NCI-H748 (cell line): ENCODE results near the gene INAVA.
"Not testable (repeated sequence)": the region's sequence is repeated elsewhere in the genome, so short reads cannot be mapped to it uniquely, and the experiment has no call there.

Source experiments
- DNase-seq: peaks from one replicate; lab custom pipeline; 2025; ENCODE audit not compliant: unreplicated experiment; lab: John Stamatoyannopoulos, UW

Gene INAVA

GRCh38 chr1:200896531-200897196, 2.0 kb downstream of the INAVA start:
- no peak for DNase-seq

GRCh38 chr1:200897259-200897658, 2.6 kb downstream of the INAVA start:
- DNase-seq, result no peak

GRCh38 chr1:200899015-200899386, 4.3 kb downstream of the INAVA start:
- no peak for DNase-seq

- DNase-seq, result no peak
Observed at GRCh38 chr1:200899451-200899915, 4.8 kb downstream of the INAVA start.

GRCh38 chr1:200899954-200900867, 5.5 kb downstream of the INAVA start:
- no peak for DNase-seq

GRCh38 chr1:200900877-200901276, 6.2 kb downstream of the INAVA start:
- DNase-seq, result no peak

- no peak for DNase-seq
Observed at GRCh38 chr1:200901350-200901749, 6.7 kb downstream of the INAVA start.

GRCh38 chr1:200901796-200902444, 7.2 kb downstream of the INAVA start:
- no peak for DNase-seq

GRCh38 chr1:200903793-200904192, 9.1 kb downstream of the INAVA start:
- DNase-seq, result no peak

GRCh38 chr1:200904772-200905171, 10.1 kb downstream of the INAVA start:
- no peak for DNase-seq

- DNase-seq, result no peak
Observed at GRCh38 chr1:200905411-200906052, 10.8 kb downstream of the INAVA start.

GRCh38 chr1:200906491-200906890, 11.8 kb downstream of the INAVA start:
- DNase-seq, result no peak

GRCh38 chr1:200907611-200908097, 13.0 kb downstream of the INAVA start:
- no peak for DNase-seq

- no peak for DNase-seq
Observed at GRCh38 chr1:200908191-200908868, 13.6 kb downstream of the INAVA start.

- DNase-seq, result no peak
Observed at GRCh38 chr1:200909071-200909470, 14.4 kb downstream of the INAVA start.

- DNase-seq, result no peak
Observed at GRCh38 chr1:200909757-200910239, 15.1 kb downstream of the INAVA start.

GRCh38 chr1:200911361-200911760, 16.7 kb downstream of the INAVA start:
- no peak for DNase-seq

- not testable (repeated sequence) for DNase-seq
Observed at GRCh38 chr1:200911936-200912335, 17.2 kb downstream of the INAVA start.

GRCh38 chr1:200912737-200913407, 18.2 kb downstream of the INAVA start:
- DNase-seq, result no peak

- no peak for DNase-seq
Observed at GRCh38 chr1:200916152-200916551, 21.5 kb downstream of the INAVA start.
